Measurements from ENCODE around the gene RBMS3. TPM values are rescaled to one million over a fixed set of nuclear protein-coding genes. Genes with fewer than 3 reads are reported as not detected.

RBMS3 gene
- total and polyA plus RNA-seq, 12 donors: 8.7 to 90.1 (median 51.2) TPM

DNA sequence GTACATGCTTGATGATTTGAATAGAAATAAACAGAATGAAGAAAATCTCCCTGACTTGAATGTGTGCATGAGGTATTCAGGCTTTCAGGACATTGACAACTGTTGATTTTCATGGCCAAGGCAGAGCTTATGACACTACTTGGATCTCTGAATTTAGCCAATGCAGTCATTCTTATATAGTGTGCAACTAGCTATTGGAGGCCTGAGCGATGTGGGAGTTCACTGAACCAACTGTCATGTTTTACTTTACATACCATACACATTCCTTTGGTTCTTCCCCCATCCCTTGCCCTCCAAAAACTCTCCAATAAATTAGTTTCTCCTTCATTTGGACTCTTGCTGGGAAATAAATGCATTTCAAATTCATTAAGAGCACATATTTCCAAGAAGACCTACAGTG is 460.4 kb downstream of the RBMS3 start:
- H3K27ac ChIP-seq: no peak overlapping the region
- H3K27me3 ChIP-seq: no peaks in the 10 kb centered on the region
- 88 to 97% (median 94%) methylated on average over 1 of the region's 1 CpG for WGBS, 4 donors
- H3K4me3 ChIP-seq: no peak overlapping the region
- intact Hi-C loops (cut with DNase I): no loop called here
- H3K9me3 ChIP-seq (replicated peaks in 1 of 3): no peaks in the 10 kb centered on the region
- no peak for TF ChIP-seq POLR2A (IDR thresholded peaks at IDR 0.05)
- TF ChIP-seq, protein P1, sequence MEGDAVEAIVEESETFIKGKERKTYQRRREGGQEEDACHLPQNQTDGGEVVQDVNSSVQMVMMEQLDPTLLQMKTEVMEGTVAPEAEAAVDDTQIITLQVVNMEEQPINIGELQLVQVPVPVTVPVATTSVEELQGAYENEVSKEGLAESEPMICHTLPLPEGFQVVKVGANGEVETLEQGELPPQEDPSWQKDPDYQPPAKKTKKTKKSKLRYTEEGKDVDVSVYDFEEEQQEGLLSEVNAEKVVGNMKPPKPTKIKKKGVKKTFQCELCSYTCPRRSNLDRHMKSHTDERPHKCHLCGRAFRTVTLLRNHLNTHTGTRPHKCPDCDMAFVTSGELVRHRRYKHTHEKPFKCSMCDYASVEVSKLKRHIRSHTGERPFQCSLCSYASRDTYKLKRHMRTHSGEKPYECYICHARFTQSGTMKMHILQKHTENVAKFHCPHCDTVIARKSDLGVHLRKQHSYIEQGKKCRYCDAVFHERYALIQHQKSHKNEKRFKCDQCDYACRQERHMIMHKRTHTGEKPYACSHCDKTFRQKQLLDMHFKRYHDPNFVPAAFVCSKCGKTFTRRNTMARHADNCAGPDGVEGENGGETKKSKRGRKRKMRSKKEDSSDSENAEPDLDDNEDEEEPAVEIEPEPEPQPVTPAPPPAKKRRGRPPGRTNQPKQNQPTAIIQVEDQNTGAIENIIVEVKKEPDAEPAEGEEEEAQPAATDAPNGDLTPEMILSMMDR (IDR thresholded peaks at IDR 0.05): no peak
- no peak for DNase-seq
- peaks cover 0 to 10% of the 10 kb centered on the region in 2 donors for H3K4me1 ChIP-seq (replicated peaks in 1 of 2)
- no peaks in the 10 kb centered on the region for H3K36me3 ChIP-seq (replicated peaks in 1 of 2)

DNA sequence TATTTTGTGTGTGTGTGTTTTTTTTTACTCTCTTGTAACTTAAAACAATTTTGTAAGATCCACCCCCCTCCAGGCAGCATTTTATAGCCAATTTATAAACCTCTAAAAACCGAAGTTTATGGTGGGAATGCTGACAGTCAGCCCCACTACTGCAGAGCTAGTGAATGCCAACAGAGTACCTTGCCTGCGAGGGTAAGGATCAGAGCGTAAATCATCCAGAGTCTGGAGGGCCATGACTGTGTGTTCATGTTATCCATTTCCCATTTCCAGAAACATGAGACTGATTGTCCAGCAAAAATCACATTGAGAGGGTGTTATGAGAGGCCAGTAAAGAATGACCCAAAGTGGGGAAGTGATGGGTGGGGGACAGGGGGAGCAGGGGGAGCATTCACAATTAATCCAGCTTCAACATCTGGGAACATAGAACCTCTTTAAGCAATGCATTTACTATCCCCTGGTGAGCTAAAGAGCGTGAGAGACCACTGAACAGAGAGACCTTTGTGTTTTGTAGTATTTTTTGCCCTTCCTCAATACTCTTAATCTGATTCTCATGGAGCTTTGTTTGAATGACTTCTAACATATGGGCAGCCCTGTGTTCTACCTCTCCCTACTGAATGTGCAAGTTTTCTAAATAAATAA is 464.5 kb downstream of the RBMS3 start:
- Histone ChIP-seq H3K27me3 (no peaks in the 10 kb centered on the region), H3K4me3 (no peak overlapping the region), H3K4me1 (replicated peaks in 1 of 2) (peaks cover 0 to 12% of the 10 kb centered on the region in 2 donors), H3K36me3 (replicated peaks in 1 of 2) (no peaks in the 10 kb centered on the region), H3K27ac (no peak overlapping the region), H3K9me3 (replicated peaks in 1 of 3) (no peaks in the 10 kb centered on the region)
- WGBS, 4 donors: 80 to 88% (median 86%) methylated on average over 4 of the region's 4 CpGs
- intact Hi-C loops (cut with DNase I): no loop called here
- TF ChIP-seq, protein P1 (IDR thresholded peaks at IDR 0.05): no peak
- TF ChIP-seq POLR2A (IDR thresholded peaks at IDR 0.05): no peak
- DNase-seq: no peak

DNA sequence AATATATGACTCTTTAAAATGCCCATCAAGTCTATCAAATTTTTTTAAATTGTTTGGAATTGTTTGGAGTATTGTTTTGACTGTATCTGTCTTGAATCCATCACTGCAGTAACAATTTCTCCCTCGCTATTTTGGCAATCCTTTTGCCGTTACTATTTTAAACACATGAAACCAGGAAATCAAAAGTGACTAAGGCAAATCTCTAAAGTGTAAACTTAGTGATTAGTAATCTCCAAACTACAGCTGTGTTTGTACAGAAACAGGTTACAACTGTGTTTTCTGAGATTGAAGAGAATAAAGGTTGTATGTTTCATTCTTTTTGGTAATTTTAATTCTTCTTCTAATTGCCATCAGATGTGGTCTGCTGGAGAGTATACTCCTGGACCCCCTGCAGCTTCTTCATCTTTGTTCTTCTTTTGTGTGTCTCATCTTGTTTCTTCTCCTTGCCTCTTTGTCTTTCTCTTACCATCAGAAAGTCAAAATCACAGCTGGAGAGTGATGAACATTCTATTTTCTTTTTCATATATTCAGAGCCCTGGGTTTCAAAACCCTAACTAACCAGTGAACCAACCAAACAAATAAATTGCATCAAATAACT is 465.4 kb downstream of the RBMS3 start:
- H3K27ac ChIP-seq: no peak overlapping the region
- DNase-seq: no peak
- H3K9me3 ChIP-seq (replicated peaks in 1 of 3): no peaks in the 10 kb centered on the region
- no peaks in the 10 kb centered on the region for H3K36me3 ChIP-seq (replicated peaks in 1 of 2)
- no peaks in the 10 kb centered on the region for H3K27me3 ChIP-seq
- intact Hi-C loops (cut with DNase I): no loop called here
- WGBS, 4 donors: 72 to 83% (median 76%) methylated on average over 2 of the region's 2 CpGs
- no peak for TF ChIP-seq POLR2A (IDR thresholded peaks at IDR 0.05)
- TF ChIP-seq, protein P1 (IDR thresholded peaks at IDR 0.05): no peak
- no peak overlapping the region for H3K4me3 ChIP-seq
- peaks cover 0 to 12% of the 10 kb centered on the region in 2 donors for H3K4me1 ChIP-seq (replicated peaks in 1 of 2)

DNA sequence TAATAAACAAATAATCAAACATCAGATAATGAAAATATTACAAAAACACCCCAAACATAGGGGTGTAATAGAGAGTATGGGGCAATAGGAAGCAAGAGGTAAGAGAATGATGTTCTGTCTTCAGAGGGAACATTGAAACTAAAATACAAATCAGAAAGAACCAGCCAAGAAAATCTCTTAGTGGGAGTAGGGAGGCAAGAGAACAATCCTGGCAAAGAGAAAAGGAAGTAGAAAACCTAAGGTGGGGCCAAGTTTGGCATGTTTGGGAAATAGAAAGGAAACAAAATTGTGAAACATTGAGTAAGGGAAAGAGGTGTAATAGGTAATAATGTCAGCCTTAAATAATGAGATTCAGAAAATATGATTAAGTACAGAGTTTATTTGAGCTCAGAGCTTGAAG is 467.1 kb downstream of the RBMS3 start:
- Histone ChIP-seq H3K4me1 (replicated peaks in 1 of 2) (peaks cover 0 to 12% of the 10 kb centered on the region in 2 donors), H3K27me3 (no peaks in the 10 kb centered on the region), H3K4me3 (no peak overlapping the region), H3K27ac (peak overlapping the region in 1 of 5 donors; percentile 3), H3K36me3 (replicated peaks in 1 of 2) (no peaks in the 10 kb centered on the region), H3K9me3 (replicated peaks in 1 of 3) (no peaks in the 10 kb centered on the region)
- no peak for TF ChIP-seq POLR2A (IDR thresholded peaks at IDR 0.05)
- TF ChIP-seq, protein P1 (IDR thresholded peaks at IDR 0.05): no peak
- DNase-seq: no peak
- intact Hi-C loops (cut with DNase I): no loop called here
